Measurements from ENCODE around the gene GFPT1. TPM values are rescaled to one million over a fixed set of nuclear protein-coding genes. Genes with fewer than 3 reads are reported as not detected.

Gene GFPT1
- total RNA-seq, 1 experiment from 2014 or later, result 20.7 TPM

GRCh38 chr2:69389271-69389670 is 2.2 kb upstream of the GFPT1 start:
- H3K9ac ChIP-seq (ENCODE audit: low read length), result no peak overlapping the region
- POLR2A ChIA-PET (ENCODE audit: unreplicated experiment), result no interaction called here
- H3K4me2 ChIP-seq (ENCODE audit: low read length), result no peak overlapping the region
- DNase-seq (no peak), ATAC-seq (no peak)
- H3K9me3 ChIP-seq (ENCODE audit: low read length), result no peaks in the 10 kb centered on the region
- H3K27ac ChIP-seq (ENCODE audit: low read length), result no peak overlapping the region
- H3F3A ChIP-seq (ENCODE audit: low read length, unreplicated experiment), result no peaks in the 10 kb centered on the region
- no peak overlapping the region for H2AFZ ChIP-seq (ENCODE audit: low read length)
- H3K9me2 ChIP-seq (replicated peaks; ENCODE audit: low read length), result no peaks in the 10 kb centered on the region
- no TSS peak for BruUV-seq (replicated peaks)
- CTCF ChIA-PET, result no interaction called here
- no peaks in the 10 kb centered on the region for H3K36me3 ChIP-seq (ENCODE audit: low read depth, low read length)
- H3K4me3 ChIP-seq (ENCODE audit: low read length), result no peak overlapping the region
- peaks cover 21% of the 10 kb centered on the region for H3K4me1 ChIP-seq (ENCODE audit: insufficient read depth, low read length)
- TF ChIP-seq EZH2 (IDR thresholded peaks at IDR 0.05; ENCODE audit: low read length, unreplicated experiment), result no peak
- H4K20me1 ChIP-seq (ENCODE audit: low read length), result no peaks in the 10 kb centered on the region
- intact Hi-C loops (cut with micrococcal nuclease), result loop anchor here (10.0 kb wide), 1 partner anchor 96 kb away; no protein-coding TSS in a partner anchor
- no peaks in the 10 kb centered on the region for H3K27me3 ChIP-seq (ENCODE audit: low read length)
- peaks cover 27% of the 10 kb centered on the region for H3K79me2 ChIP-seq (ENCODE audit: low read length)

DNA sequence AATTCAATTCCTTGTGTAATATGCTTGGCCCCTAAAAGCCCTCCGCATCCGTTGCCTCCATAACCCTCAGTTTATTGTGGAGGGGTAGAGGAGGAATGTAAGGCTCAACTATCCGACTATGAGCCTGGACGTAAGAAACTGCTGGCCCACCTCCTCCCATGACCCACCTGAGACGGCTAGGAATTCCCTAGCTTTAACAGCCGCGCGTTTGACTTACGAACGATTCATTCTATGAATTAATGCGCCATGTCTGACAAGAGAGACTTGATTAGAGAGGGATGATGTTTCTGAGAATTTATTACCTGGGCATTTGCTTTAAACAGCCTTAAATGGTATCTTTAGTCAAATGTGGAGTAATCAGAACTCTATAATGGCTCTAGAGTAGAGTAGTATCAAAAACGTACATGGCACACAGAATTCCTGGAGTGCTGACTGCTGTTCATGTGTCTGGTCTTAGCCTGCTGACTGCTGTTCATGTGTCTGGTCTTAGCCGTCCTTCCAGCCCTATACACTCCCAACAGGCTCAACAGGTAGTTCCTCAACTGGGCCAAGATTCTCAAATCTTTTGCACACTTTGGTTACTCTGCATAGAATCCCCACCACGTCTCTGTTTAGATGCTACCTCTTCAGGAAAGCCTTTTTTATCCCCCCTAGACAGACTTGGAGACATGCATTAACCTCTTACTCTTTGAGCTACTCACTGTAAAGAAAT is 899 bp upstream of the GFPT1 start:
- Histone ChIP-seq H3K27me3 (ENCODE audit: low read length) (no peaks in the 10 kb centered on the region), H3K4me3 (ENCODE audit: low read length) (peak overlapping the region; percentile 89), H3K9me3 (ENCODE audit: low read length) (no peaks in the 10 kb centered on the region), H3K27ac (ENCODE audit: low read length) (peak overlapping the region; percentile 30; the same call in 1 of the 2 replicates), H3K9me2 (replicated peaks; ENCODE audit: low read length) (no peaks in the 10 kb centered on the region), H3K4me1 (ENCODE audit: insufficient read depth, low read length) (peaks cover 24% of the 10 kb centered on the region), H4K20me1 (ENCODE audit: low read length) (no peaks in the 10 kb centered on the region), H3F3A (ENCODE audit: low read length, unreplicated experiment) (no peaks in the 10 kb centered on the region), H2AFZ (ENCODE audit: low read length) (peak overlapping the region; percentile 84), H3K9ac (ENCODE audit: low read length) (peak overlapping the region; percentile 71), H3K4me2 (ENCODE audit: low read length) (peak overlapping the region; percentile 90), H3K79me2 (ENCODE audit: low read length) (peaks cover 41% of the 10 kb centered on the region), H3K36me3 (ENCODE audit: low read depth, low read length) (no peaks in the 10 kb centered on the region)
- intact Hi-C loops (cut with micrococcal nuclease), result loop anchor here (2.0 to 10.0 kb wide), 2 partner anchors 49 to 97 kb away; partner anchors contain the start of gene NFU1
- ChIA-PET CTCF (no interaction called here), POLR2A (ENCODE audit: unreplicated experiment) (no interaction called here)
- no peak for TF ChIP-seq EZH2phosphoT487 (IDR thresholded peaks at IDR 0.05; ENCODE audit: borderline replicate concordance, low read length)
- no peak for TF ChIP-seq EZH2 (IDR thresholded peaks at IDR 0.05; ENCODE audit: low read length, unreplicated experiment)
- no peak for TF ChIP-seq CTCF (conservative IDR thresholded peaks at IDR 0.05; ENCODE audit: low read depth, low read length)
- DNase-seq (no peak), ATAC-seq (no peak)
- BruUV-seq (replicated peaks), result TSS peak; percentile 64

DNA sequence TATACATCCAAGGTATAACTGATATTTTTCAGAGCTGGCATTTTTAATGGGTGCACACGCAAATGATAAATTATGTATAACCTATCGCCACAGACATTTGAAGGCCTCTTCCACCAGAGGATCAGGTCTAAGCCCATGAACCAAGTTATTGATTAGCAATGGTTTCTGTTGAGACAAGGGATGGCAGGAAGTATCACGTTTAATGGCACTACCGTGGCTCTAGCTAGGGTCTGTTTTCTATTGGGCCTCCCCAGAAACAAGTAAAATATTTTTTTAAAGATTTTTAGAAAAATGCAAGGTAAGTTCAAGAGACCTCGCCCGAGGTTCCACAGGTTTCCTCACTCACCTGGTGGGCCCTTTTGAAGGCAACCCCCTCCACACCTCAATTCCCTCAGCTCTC is 667 bp downstream of the GFPT1 start:
- TF ChIP-seq EZH2 (IDR thresholded peaks at IDR 0.05; ENCODE audit: low read length, unreplicated experiment), result no peak
- TF ChIP-seq CTCF (conservative IDR thresholded peaks at IDR 0.05; ENCODE audit: low read depth, low read length), result no peak
- no peak for TF ChIP-seq EZH2phosphoT487 (IDR thresholded peaks at IDR 0.05; ENCODE audit: borderline replicate concordance, low read length)
- peaks cover 56% of the 10 kb centered on the region for H3K79me2 ChIP-seq (ENCODE audit: low read length)
- ChIA-PET CTCF (no interaction called here), POLR2A (ENCODE audit: unreplicated experiment) (no interaction called here)
- H4K20me1 ChIP-seq (ENCODE audit: low read length), result no peaks in the 10 kb centered on the region
- H3K4me1 ChIP-seq (ENCODE audit: insufficient read depth, low read length), result peaks cover 33% of the 10 kb centered on the region
- H3K27ac ChIP-seq (ENCODE audit: low read length), result no peak overlapping the region
- no peaks in the 10 kb centered on the region for H3K27me3 ChIP-seq (ENCODE audit: low read length)
- ATAC-seq, result no peak
- peak overlapping the region; percentile 71 for H3K9ac ChIP-seq (ENCODE audit: low read length)
- H3K36me3 ChIP-seq (ENCODE audit: low read depth, low read length), result 0 out of 2 replicates have a peak, but pooled peaks cover 5% of the 10 kb centered on the region
- no peak for DNase-seq
- intact Hi-C loops (cut with micrococcal nuclease), result loop anchor here (2.0 to 10.0 kb wide), 2 partner anchors 50 to 98 kb away; partner anchors contain the start of gene NFU1
- peak overlapping the region; percentile 78 for H2AFZ ChIP-seq (ENCODE audit: low read length)
- no peaks in the 10 kb centered on the region for H3K9me2 ChIP-seq (replicated peaks; ENCODE audit: low read length)
- TSS peak; percentile 59 for BruUV-seq (replicated peaks)
- no peaks in the 10 kb centered on the region for H3F3A ChIP-seq (ENCODE audit: low read length, unreplicated experiment)
- H3K4me3 ChIP-seq (ENCODE audit: low read length), result peak overlapping the region; percentile 89
- H3K4me2 ChIP-seq (ENCODE audit: low read length), result peak overlapping the region; percentile 90
- no peaks in the 10 kb centered on the region for H3K9me3 ChIP-seq (ENCODE audit: low read length)
